Measurements from ENCODE around the gene OAF.
A peak's percentile ranks its signal among the peaks of the same experiment; 100 is the strongest.

The OAF gene

GRCh38 chr11:120207512-120207911 lies 3.3 kb upstream of the OAF start:
- H3K9ac ChIP-seq (ENCODE audit: low read length), result no peak overlapping the region
- no peak overlapping the region for H3K27ac ChIP-seq (ENCODE audit: low read depth, low read length)
- no peaks in the 10 kb centered on the region for H3K9me3 ChIP-seq (ENCODE audit: control insufficient read depth, insufficient read depth, low read depth, low read length)
- H3K36me3 ChIP-seq (ENCODE audit: control insufficient read depth, insufficient read depth, low read length), result no peaks in the 10 kb centered on the region
- peaks cover 23% of the 10 kb centered on the region for H3K4me1 ChIP-seq (ENCODE audit: control insufficient read depth, insufficient read depth, low read length)
- peaks cover 76% of the 10 kb centered on the region for H3K27me3 ChIP-seq (ENCODE audit: control insufficient read depth, insufficient read depth, low read length)
- no peak overlapping the region for H3K4me3 ChIP-seq (ENCODE audit: low read depth, low read length)

DNA sequence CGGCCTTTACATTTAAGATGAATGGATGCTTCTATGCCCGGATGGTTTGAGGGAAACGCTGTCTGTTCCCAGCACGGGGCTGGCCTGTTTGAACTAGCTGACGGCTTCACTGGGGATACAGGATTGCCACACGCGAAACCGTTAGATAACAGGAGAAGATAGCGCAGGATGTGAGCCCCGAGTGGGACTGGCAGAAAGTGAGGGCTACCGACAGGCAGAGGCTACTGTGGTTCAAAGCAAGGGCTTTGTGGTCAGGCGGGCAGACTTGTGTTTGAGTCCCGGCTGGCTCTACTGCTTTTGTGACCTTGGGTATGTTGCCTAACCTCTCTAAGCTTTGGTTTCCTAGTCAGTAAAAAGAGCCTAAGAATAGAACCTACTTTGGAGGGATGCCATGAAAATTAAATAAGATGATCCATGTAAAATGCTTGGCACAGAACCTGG lies 2.8 kb upstream of the OAF start:
- Histone ChIP-seq H3K9ac (ENCODE audit: low read length) (no peak overlapping the region), H3K4me1 (ENCODE audit: control insufficient read depth, insufficient read depth, low read length) (peaks cover 28% of the 10 kb centered on the region), H3K27me3 (ENCODE audit: control insufficient read depth, insufficient read depth, low read length) (peaks cover 79% of the 10 kb centered on the region), H3K4me3 (ENCODE audit: low read depth, low read length) (no peak overlapping the region), H3K27ac (ENCODE audit: low read depth, low read length) (no peak overlapping the region), H3K36me3 (ENCODE audit: control insufficient read depth, insufficient read depth, low read length) (no peaks in the 10 kb centered on the region), H3K9me3 (ENCODE audit: control insufficient read depth, insufficient read depth, low read depth, low read length) (no peaks in the 10 kb centered on the region)

- Histone ChIP-seq H3K27me3 (ENCODE audit: control insufficient read depth, insufficient read depth, low read length) (peaks cover 82% of the 10 kb centered on the region), H3K4me1 (ENCODE audit: control insufficient read depth, insufficient read depth, low read length) (peaks cover 33% of the 10 kb centered on the region), H3K36me3 (ENCODE audit: control insufficient read depth, insufficient read depth, low read length) (no peaks in the 10 kb centered on the region), H3K27ac (ENCODE audit: low read depth, low read length) (no peak overlapping the region), H3K9me3 (ENCODE audit: control insufficient read depth, insufficient read depth, low read depth, low read length) (no peaks in the 10 kb centered on the region), H3K4me3 (ENCODE audit: low read depth, low read length) (no peak overlapping the region), H3K9ac (ENCODE audit: low read length) (no peak overlapping the region)
These were observed 2.1 kb upstream of the OAF start for GRCh38 chr11:120208777-120209176.

DNA sequence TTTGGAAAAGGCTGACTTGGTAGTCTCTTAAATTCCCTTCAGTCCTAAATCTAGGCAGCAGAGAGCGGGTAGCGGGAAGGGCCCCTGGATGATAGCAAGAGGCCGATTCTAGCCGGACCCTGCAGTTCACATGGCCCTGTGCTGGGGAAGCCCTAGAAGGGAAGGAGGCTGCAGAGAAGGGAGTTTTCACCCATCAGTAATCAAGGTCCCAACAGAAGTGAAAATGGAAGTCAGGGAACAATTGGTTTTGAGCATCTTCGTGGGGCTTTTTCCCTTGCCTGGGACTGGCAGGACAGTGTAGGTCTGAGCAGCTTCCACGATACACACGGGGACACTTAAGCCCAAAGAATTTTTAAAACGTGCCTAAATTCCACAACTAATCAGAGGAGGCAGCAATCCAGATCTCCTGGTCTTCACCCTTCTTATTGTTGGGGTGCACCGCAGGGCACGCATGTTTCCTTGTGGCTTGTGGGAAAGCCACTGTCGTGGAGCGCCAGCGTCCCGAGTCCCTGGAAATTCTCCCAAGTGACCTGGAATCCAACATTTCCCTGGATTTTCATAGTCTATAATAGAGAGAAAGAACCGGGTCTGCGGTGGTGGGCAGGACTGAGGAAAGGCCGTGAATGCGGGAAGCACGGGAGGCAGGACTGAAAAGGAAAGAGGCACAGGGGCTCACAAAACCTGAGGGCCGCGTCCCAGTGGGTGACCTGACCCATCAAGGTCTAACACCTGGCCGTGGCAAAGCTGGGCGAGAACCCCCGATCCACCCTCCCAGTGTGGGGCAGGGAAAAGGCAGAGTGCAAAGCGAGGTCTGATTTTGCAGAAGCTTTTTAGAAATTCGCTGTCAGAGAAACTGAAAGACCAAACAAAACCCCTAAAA lies 846 bp upstream of the OAF start:
- H3K4me1 ChIP-seq (ENCODE audit: control insufficient read depth, insufficient read depth, low read length), result peaks cover 33% of the 10 kb centered on the region
- H3K27me3 ChIP-seq (ENCODE audit: control insufficient read depth, insufficient read depth, low read length), result peaks cover 86% of the 10 kb centered on the region
- no peaks in the 10 kb centered on the region for H3K9me3 ChIP-seq (ENCODE audit: control insufficient read depth, insufficient read depth, low read depth, low read length)
- H3K36me3 ChIP-seq (ENCODE audit: control insufficient read depth, insufficient read depth, low read length), result no peaks in the 10 kb centered on the region
- H3K27ac ChIP-seq (ENCODE audit: low read depth, low read length), result no peak overlapping the region
- peak overlapping the region; percentile 42 for H3K9ac ChIP-seq (ENCODE audit: low read length)
- peak overlapping the region; percentile 70 for H3K4me3 ChIP-seq (ENCODE audit: low read depth, low read length)

DNA sequence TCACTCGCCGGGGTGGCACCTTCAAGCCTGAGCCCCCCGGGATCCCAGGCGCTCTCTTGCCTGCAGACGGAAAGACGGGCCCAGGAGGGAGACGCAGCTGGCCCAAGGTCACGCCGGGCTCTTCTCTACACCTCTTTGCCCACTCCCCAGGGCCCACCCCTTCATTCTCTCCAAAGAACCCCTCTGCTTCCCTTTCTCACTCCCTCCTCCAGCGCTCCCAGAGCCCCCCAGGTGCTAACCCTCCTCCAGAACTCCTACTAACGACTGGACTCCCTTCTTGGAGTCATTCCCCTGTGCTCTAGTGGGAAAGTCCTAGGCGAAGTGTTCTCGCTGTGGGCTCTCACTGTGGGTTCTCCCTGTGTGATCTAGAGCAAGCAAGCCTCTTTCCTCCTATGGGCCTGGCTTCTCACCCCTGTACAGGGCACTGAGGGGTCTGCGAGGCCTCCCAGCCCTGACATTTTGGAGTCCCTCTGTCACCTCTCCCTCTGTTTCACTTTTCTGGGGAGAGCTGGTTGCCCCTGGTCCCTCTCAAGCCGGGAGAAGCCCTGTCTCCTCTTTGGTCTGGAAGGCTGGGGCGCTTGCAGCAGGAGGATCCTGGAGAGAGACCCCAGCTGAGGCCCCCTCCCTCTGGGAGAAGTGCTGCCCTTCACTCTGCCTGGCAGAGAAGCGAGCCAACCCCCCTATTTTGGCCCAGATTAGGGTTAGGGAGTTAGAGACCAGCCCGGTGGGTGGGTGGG lies 858 bp downstream of the OAF start:
- no peak overlapping the region for H3K27ac ChIP-seq (ENCODE audit: low read depth, low read length)
- no peaks in the 10 kb centered on the region for H3K36me3 ChIP-seq (ENCODE audit: control insufficient read depth, insufficient read depth, low read length)
- peak overlapping the region; percentile 70 for H3K4me3 ChIP-seq (ENCODE audit: low read depth, low read length)
- H3K4me1 ChIP-seq (ENCODE audit: control insufficient read depth, insufficient read depth, low read length), result peaks cover 40% of the 10 kb centered on the region
- H3K27me3 ChIP-seq (ENCODE audit: control insufficient read depth, insufficient read depth, low read length), result peaks cover 89% of the 10 kb centered on the region
- no peaks in the 10 kb centered on the region for H3K9me3 ChIP-seq (ENCODE audit: control insufficient read depth, insufficient read depth, low read depth, low read length)
- peak overlapping the region; percentile 55 for H3K9ac ChIP-seq (ENCODE audit: low read length)

DNA sequence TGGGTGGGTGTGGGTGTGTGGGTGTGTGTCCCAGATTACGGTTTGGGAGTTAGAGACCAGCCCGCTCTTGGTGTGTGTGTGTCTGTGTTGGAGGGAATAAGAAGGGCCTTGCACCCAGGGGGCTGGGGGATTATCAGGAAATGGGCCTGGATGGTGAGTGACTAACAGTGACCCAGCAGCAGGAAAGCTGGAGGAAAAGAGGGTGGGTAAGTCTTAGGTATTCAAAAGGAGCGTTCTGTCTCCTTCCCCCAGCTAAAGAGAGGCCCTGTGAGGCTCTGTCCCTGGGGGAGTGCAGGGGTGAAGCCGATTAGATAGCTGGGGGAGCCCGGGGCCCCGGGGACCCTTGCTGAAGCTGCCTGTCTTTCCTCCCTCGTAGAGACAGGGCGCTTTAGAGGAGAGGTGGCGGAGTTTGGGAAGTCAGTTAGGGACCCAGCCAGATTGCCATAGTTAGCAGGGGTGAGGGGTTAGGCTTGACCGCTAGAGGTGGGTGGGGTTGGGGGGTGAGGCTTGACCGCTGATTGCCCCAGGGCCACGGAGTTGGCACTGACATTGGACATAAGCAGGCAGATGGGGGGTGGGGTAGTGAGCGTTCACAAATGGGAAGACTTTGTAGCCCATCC lies 1.5 kb downstream of the OAF start:
- peaks cover 43% of the 10 kb centered on the region for H3K4me1 ChIP-seq (ENCODE audit: control insufficient read depth, insufficient read depth, low read length)
- peak overlapping the region; percentile 44 for H3K4me3 ChIP-seq (ENCODE audit: low read depth, low read length)
- no peak overlapping the region for H3K27ac ChIP-seq (ENCODE audit: low read depth, low read length)
- H3K36me3 ChIP-seq (ENCODE audit: control insufficient read depth, insufficient read depth, low read length), result no peaks in the 10 kb centered on the region
- peaks cover 91% of the 10 kb centered on the region for H3K27me3 ChIP-seq (ENCODE audit: control insufficient read depth, insufficient read depth, low read length)
- H3K9ac ChIP-seq (ENCODE audit: low read length), result peak overlapping the region; percentile 29
- H3K9me3 ChIP-seq (ENCODE audit: control insufficient read depth, insufficient read depth, low read depth, low read length), result no peaks in the 10 kb centered on the region

DNA sequence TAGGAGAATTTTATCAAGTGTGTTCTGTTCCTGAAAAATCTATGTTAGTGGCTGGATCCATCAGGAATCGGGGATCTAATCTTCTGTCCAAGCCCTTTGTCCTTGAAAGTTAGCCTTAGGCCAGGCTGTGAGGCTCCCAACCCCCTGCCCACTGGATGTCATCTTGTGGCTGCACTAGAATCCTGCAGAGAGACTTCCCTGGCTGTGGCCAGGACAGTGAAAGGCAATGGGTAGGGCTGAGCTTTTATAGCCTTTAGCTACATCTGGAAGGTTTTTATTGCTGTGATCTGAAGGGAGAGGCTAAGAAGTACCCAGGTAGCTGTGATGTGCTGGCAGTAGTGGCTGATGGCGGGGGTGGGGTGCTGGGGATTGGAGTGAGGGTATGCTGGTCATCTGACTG lies 2.1 kb downstream of the OAF start:
- Histone ChIP-seq H3K27ac (ENCODE audit: low read depth, low read length) (no peak overlapping the region), H3K4me3 (ENCODE audit: low read depth, low read length) (peak overlapping the region; percentile 44; the same call in 1 of the 2 replicates), H3K9ac (ENCODE audit: low read length) (peak overlapping the region; percentile 29), H3K4me1 (ENCODE audit: control insufficient read depth, insufficient read depth, low read length) (peaks cover 48% of the 10 kb centered on the region), H3K9me3 (ENCODE audit: control insufficient read depth, insufficient read depth, low read depth, low read length) (no peaks in the 10 kb centered on the region), H3K27me3 (ENCODE audit: control insufficient read depth, insufficient read depth, low read length) (peaks cover 91% of the 10 kb centered on the region), H3K36me3 (ENCODE audit: control insufficient read depth, insufficient read depth, low read length) (no peaks in the 10 kb centered on the region)

GRCh38 chr11:120214581-120214980 lies 3.7 kb downstream of the OAF start:
- peaks cover 91% of the 10 kb centered on the region for H3K27me3 ChIP-seq (ENCODE audit: control insufficient read depth, insufficient read depth, low read length)

DNA sequence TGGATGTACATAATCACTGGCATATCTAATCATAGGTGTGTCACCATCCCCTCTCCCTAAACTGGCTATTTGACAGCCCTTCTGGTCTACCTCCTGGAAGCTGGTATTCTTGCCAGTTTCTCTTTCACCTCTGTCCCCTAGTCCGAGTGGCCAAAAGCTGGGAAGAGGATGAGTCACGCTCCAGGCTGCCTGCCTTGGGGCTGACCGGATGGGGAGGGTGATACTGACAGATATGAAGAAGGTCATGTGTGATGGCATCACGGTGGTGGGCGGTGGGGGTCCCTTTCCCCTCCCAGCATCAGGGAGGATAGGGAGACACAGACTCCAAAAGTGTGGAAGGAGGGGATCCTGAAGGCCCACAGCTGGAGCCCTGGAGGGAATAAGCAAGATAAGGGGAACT lies 4.8 kb downstream of the OAF start:
- H3K27me3 ChIP-seq (ENCODE audit: control insufficient read depth, insufficient read depth, low read length), result peaks cover 93% of the 10 kb centered on the region
- no peaks in the 10 kb centered on the region for H3K9me3 ChIP-seq (ENCODE audit: control insufficient read depth, insufficient read depth, low read depth, low read length)
- peaks cover 54% of the 10 kb centered on the region for H3K4me1 ChIP-seq (ENCODE audit: control insufficient read depth, insufficient read depth, low read length)
- H3K9ac ChIP-seq (ENCODE audit: low read length), result no peak overlapping the region
- no peaks in the 10 kb centered on the region for H3K36me3 ChIP-seq (ENCODE audit: control insufficient read depth, insufficient read depth, low read length)
- no peak overlapping the region for H3K4me3 ChIP-seq (ENCODE audit: low read depth, low read length)
- H3K27ac ChIP-seq (ENCODE audit: low read depth, low read length), result no peak overlapping the region

More at GRCh38 chr11:120214581-120214980, 3.7 kb downstream of the OAF start:
- H3K9me3 ChIP-seq (ENCODE audit: control insufficient read depth, insufficient read depth, low read depth, low read length), result no peaks in the 10 kb centered on the region
- peaks cover 53% of the 10 kb centered on the region for H3K4me1 ChIP-seq (ENCODE audit: control insufficient read depth, insufficient read depth, low read length)
- no peak overlapping the region for H3K27ac ChIP-seq (ENCODE audit: low read depth, low read length)
- no peaks in the 10 kb centered on the region for H3K36me3 ChIP-seq (ENCODE audit: control insufficient read depth, insufficient read depth, low read length)
- H3K9ac ChIP-seq (ENCODE audit: low read length), result no peak overlapping the region
- no peak overlapping the region for H3K4me3 ChIP-seq (ENCODE audit: low read depth, low read length)

GRCh38 chr11:120216426-120217102 lies 5.7 kb downstream of the OAF start:
- Histone ChIP-seq H3K9ac (ENCODE audit: low read length) (no peak overlapping the region), H3K9me3 (ENCODE audit: control insufficient read depth, insufficient read depth, low read depth, low read length) (no peaks in the 10 kb centered on the region), H3K27me3 (ENCODE audit: control insufficient read depth, insufficient read depth, low read length) (peaks cover 93% of the 10 kb centered on the region), H3K4me1 (ENCODE audit: control insufficient read depth, insufficient read depth, low read length) (peaks cover 52% of the 10 kb centered on the region), H3K36me3 (ENCODE audit: control insufficient read depth, insufficient read depth, low read length) (no peaks in the 10 kb centered on the region), H3K27ac (ENCODE audit: low read depth, low read length) (no peak overlapping the region), H3K4me3 (ENCODE audit: low read depth, low read length) (no peak overlapping the region)

Data from HUES6 (cell line).